Hippocampal formation (tissue), 2 donors: ENCODE measurements around the gene ASAP2.

Experiments
- DNase-seq, 2 donors: peaks; one replicate each; lab custom pipeline; 2025; lab: John Stamatoyannopoulos, UW

The ASAP2 gene

DNA sequence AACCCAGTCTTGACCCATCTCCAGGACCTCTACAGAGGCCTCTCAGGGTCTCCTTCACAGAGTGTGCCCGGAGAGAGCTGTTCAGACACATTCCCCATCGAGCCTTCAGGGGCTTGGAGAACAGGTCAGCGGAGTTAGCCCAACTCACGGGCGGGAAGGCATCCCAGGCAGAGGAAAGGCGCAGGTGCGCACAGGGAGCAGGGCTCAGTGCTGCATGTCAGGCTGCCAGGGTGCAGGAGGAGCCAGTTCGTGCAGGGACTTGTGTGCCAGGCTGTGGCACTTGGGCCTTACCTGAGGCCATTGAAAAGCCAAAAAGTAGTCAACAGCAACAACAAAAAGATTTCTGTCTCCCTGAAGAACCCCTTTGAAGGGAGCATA, 112.7 kb downstream of the ASAP2 start:
- no peak for DNase-seq

DNA sequence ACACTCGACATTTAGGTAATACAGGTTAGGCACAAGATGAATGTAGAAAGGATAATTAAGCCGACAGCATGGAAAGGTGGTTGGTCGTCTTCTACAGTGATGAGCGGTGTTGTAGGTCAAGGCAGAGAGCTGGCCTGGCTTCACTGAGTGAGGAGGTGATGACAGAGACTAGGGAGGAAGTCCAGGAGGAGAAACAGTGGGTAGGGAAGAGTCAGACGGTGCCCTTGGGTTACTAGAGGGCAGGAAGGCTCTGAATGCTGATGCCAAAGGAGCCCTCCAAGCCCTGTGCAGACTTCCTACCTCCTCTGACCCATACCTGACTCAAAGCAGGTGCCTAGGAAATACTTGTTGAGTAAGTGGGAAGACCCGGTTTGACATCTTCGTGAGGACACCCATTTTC, 116.0 kb downstream of the ASAP2 start:
- no peak for DNase-seq

DNA sequence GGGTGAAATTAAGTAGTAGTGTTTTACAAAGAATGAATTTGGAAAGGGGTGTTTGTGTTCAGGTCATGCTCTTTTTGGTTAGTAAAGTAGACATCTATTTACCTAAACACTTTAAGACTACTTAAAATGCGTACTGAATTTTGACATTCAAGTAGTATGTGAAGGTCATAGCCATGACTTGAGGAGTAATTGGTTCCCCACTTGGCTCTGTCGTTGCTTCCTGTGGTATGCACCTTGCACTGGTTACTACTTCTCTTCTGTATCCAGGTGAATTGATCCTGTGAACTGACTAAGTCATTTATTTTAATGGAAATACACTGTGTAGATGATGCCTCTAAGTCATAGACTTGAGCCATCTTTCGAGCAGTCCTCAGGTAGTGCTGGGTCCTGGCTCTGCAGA, 118.8 kb downstream of the ASAP2 start:
- DNase-seq: no peak

DNA sequence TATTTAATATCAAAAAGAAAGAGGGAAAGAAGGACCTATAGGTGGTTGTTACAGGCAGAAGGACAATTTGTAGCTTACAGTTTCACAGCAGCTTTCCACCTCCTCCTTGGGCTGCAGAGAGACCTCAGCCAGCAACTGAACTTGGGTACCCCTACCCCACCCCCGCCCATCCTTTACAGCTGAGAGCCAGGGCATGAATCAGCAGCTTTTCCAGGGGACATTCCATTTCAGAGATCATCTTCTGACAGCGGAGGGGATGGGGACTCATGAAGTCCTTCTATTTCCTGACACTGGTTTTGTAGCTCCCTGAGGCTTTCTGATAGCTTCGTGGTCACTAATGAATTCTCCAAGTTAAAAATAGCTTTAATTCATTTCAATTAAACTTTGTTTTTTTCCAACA, 120.4 kb downstream of the ASAP2 start:
- no peak for DNase-seq

DNA sequence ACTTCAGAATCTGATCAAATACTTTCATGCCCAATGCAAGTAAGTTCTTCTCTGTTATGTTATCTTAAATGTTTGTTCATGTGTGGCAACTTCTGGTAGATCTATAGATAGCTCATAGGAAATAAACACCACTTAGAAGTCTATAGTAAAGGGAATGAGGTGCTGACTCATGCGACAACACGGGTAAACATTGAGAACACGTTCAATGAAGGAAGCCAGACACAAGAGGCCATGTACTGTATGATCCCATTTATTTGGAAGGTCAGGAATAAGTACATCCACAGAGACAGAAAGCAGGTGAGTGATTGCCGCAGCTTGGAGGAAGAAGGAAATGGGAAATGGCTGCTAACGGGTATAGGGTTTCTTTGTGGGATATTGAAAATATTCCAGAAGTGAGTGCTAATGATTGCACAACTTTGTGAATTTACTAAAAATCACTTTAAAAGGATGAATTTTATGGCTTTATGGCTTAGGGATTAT, 121.3 kb downstream of the ASAP2 start:
- DNase-seq: no peak

DNA sequence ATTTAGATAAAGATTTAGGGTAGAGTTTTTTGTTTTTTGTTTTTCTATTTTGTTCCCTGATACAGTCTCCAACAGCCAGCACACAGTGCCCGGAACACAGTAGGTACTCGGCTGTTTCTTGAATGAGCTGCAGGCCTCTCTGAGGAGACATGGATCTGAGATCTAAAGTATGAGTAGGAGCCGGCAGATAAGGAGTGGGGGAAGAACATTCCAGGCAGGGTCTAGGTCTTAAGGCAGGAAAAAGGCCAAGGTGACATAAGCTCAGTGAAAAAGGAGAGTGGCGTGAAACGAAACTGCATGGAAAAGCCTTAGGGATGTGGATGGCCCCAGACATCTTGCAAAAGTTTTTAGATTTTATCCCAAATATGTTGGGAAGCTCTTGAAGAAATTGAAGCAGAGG, 122.3 kb downstream of the ASAP2 start:
- DNase-seq: no peak

DNA sequence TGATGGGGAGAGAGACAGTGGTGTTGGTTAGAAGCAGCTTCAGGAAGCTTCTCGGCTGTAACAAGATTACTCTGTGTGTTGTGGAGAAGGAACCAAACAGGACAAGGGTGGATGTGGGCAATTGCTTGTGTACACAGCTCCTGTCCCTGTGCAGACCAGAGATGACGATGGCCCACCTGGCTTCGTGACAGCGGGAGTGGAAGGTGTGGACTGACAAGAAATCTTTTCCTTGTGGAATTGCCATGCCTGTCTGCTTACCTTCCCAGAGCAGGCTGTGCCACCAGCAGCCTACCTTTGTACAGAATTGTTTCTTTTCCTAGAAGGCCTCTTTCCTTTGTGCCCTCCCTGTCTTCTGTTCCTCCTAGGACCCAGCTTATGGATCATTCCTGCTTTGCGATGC, 122.9 kb downstream of the ASAP2 start:
- DNase-seq: no peak

DNA sequence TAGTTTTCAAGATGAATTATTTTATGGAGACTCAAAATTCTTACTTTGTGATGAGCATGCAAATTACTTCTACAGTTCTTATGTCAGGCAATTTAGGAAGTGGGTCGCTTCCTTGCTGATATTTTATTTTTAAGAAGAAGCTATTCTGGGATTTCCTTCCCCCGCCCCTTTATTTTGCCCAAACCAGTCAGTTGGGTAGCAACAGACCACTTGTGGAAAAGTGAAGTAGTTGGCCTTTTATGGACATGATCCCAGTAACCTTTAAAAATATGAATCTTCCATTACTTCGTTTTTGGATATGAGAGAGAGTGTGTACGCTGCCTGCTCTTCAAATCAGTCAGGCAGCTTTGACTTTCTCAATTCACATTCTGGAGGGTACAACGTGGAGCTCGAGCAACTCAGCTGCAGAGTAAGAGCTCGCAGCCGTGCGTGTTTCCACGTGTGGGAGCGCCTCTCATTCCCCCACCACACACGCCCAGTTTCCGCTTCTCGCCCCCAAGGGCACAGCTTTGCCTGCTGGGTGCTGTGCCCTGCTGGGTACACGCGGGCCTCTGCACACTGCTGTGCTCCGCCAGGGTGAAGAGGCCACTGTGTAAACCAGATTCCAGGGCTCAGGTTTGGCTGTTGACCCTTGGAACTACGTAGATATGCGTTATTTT, 124.1 kb downstream of the ASAP2 start:
- DNase-seq: no peak

DNA sequence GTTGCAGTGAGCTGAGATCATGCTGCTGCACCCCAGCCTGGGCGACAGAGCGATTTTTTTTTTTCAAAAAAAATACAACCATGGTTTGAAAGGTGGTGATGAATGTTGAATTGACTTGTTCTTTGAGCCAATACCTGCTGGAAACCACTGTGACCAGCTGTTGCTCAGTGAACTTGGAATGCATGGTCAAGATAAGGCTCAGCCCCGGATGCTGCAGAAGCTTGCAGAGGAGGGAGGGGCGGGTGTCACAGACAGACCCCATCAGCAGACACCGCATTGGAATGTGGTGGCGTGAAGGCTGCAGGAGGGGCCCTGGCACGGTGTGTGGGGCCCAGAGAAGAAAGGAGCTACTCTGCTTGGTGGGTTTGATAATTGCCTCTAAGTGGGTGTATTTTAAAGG, 125.1 kb downstream of the ASAP2 start:
- no peak for DNase-seq

DNA sequence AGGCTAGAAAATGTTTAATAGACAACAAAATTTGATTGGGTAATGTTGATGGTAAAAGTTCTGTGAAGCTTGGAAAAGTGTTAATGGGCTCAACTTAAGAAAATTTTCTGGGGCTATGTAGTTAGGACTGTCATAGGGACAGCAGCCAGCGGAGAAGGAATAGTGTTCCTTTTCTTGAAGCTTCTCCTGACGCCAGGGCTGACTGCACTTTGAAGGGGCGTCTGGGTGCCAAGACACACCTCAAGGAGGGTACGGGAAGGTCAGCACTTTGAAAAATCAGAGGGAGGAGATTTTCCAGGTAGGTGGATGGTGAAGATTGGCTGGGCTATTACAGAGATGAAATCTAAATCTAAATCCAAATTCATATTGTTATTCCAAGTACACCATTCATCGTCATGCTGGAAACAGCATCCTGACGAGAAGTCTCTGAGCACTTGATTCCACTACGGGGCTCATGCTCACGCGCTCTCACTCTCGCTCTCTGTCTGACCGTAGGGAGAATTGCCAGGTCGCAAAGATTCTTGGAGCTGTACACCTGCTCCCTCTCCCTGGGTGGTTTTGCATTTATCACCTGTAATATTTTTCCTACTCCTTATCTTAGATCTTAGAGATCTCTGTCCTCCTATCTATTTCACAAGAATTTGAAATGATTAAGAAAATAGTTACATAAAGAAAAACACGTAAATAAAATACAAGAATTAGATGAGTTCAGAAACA, 125.7 kb downstream of the ASAP2 start:
- no peak for DNase-seq

DNA sequence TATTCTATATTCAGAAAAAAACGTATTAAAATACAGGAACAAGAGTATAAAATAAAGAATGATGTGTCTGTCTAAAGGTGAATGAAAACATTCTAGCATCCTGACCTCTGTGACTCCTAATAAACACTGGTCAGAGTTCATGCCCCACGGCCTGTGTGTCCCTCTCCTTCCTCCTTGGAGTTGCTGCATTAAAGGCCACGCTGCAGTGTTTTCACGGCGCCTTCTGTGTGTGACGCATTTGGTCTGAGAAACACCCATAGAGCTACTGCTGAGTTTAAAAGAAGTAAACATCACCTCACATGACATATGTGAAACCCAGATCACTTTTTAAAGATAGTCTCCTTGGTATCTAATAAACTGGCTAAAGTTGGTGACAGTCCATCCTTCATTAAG, 126.2 kb downstream of the ASAP2 start:
- DNase-seq: no peak

DNA sequence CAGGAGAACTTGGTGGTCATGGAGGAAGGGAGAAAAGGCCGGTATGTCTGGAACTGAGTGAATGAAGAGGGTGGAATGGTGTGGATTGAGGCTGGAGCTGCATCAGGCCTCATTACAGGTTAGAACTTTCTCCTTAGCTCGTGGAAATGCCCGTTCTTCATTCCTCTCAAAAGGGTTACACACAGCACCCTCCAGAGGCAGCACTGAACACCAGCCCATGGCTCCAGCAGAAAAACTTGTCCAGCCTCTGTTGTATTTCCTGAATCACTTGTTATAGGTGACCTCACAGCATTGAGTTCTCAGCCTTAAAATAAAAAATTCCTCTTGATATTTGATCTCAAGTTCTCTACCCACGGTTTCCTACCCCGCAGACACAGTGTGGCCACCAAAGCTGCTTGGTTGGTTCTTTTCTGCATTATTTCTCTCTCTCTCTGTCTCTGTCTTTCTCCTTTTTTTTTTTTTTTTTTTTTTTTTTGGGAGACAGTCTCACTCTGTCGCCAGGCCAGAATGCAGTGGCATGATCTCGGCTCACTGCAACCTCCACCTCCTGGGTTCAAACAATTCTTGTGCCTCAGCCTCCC, 127.1 kb downstream of the ASAP2 start:
- DNase-seq: peak; percentile 25 to 46

DNA sequence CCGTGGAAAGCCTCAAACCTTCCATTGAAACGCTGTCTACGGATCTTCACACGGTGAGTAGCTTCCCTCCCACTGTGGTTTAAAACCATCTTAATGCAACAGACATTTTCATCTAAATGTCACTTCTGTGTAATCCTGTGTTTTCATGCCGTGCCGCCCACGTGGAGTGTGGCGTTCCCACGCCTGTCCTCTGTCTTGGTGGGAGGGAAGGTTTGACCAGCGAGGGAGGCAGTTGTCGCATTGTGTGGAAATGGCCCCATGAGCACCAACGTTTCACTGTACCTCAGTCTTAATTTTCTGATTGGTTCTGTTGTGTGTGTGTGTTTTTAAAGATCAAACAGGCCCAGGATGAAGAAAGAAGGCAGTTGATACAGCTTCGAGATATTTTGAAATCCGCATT, 128.1 kb downstream of the ASAP2 start:
- no peak for DNase-seq

DNA sequence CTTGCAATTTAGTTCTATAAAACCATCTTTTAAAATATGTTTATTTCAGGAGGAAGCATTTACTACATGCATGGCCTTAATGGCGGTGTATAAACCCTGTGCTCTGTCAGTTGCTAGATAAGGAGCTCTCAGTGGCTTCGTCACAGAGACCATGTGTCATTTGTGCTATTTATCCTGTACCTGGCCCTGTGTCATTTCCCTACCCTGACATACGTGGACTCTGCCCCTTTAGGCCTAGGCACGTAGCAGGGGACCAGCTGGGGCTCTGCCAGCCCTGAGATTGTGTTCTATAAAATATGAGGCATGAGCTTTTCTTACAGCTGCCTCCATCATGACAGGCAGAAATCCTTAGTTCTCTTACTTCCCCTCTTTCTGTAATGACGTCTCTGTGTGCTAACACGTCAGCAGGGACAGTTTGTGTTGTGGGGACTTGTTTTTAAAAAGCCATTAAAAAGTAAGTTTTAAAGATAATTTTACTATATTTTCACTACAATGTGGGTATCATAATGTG, 128.8 kb downstream of the ASAP2 start:
- DNase-seq: no peak

DNA sequence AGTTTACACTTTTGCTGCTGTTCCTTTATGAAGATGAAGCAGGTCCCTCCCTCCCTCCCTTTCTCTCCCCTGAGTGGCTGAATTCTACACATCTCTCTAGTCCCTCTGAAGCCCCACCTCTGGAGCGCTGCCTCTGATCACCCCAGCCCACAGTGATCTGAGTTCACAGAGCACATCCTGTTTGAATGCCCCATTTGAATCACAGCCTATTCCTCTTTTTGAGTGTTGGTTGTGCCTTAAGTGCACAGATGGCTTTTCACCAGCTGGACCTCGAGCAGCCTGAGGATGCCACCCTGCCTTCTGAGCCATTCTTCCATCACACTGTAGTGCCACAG, 129.6 kb downstream of the ASAP2 start:
- DNase-seq: no peak

DNA sequence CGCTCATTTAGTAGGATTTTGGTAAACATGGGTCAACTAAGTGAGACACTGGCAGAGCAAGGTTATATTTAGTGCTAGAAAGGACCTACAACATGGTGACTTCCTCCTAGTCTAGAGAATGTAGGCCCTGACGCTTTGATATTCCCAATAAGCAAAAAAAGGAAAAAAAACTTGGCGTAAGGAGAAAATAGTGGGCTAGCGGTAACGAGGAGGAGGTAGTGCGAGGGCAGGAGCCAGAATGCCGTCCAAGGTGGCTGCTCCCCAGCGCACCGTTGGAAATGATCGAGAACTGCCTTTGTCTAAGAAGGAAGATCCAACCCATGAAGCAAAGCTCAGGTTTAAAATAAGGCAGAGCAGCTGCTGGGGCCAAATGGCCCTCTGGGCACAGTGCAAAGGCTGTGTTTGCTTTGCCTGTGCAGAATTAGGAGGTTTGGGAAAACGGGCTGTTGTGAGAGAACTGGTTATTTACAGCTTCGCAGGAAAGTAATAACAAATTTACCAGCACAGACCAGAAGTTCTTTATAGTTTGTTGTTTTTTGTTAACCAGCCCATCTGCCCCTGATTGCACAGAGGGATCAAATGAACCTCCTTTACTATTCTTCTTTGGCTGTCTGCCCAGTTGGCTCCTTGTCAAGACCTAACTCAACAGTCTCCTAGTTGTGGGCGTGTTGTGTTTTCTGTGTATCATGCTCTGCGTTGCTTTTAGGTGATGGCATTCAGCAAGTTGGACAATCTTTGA, 130.1 kb downstream of the ASAP2 start:
- no peak for DNase-seq

DNA sequence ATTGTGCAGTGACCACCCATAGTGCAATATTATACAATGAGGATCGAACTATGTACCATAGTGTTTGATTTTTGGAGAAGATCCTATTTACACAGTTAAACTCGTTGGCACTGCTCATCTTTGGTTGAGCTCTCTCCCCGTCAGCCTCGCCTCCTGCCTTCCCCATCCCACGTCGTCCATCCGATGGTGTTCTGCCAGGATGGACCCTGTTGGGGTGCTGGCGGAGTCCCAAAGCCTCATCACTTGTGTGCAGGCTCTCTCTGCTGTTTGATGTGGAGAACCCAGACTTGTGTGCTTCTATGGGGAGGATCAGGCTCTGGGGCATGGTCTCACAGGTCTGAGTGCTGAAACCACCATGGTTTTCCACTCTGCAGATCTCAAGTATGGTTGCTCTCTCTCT, 131.3 kb downstream of the ASAP2 start:
- DNase-seq: no peak

DNA sequence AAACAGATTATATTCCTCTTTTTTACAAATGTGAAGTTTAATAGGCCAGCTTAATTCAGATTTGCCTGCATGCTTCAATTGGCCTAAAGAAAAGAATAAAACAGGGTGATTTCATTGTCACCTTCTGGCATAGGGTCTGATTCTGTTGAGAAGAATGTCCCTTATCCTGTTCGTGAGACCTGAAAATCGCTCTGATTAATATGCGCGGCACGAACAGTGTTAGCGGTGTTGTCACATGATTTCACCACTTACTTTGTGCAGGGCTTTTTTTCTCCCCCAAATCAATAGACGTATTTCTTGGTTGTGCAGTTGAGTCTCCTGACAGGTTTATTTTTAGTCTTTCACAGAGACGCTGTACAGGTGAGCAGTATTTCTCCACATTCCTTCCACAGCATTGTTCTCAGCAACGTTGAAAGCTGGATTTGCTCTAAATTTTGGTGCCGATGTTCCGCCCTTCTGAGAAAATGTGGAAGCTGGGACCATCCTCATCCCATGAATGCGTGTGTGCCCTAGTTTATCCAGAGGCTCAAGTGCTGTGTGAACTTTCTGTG, 134.8 kb downstream of the ASAP2 start:
- no peak for DNase-seq

DNA sequence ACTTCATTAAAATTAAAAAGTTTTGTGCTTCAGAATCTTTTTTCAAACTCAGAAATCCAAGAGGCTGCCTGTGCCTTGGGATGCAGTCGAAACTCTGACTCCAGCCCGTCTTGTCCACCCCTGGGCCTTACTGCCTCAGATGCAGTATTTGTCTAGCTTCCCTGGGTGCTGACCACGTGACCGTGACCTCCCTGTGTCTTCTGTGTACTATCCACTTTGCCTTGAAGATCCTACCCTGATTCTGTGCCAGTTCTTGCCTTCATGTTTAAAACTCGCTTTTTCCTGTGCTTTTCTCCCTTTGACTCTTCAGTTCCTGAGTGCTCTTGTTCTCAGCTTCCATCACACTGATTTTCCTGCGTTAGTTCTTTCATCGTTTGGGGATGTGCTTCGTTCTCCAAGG, 136.0 kb downstream of the ASAP2 start:
- DNase-seq: no peak

DNA sequence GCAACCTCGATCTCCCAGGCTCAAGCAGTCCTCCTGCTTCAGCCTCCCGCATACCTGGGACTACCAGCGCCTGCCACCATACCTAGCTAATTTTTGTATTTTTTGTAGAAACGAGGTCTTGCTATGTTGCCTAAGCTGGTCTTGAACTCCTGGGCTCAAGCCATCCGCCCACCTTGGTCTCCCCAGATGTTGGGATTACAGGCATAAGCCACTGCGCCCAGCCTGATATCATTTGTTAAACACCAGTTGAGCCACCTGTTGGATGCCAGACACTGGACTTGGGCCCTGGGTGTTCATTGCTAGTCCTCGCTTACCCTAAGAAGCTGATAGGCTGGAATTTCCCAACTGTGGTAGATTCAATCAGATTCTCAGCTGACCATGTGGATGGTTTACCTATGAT, 136.9 kb downstream of the ASAP2 start:
- no peak for DNase-seq

DNA sequence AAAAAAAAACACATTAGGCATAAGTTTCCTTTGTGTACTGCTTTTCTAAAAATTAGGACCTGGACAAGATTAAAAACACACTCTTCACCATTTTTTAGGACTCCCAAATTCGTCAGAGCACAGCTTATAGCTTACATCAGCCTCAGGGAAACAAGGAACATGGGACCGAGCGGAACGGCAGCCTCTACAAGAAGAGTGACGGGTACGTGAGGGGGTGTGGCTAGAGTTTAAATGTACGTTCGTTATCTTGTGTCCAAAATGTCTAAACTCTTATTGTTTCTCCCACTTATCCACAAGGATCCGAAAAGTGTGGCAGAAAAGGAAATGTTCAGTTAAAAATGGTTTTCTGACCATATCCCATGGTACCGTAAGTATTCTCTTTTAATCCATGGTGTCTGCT, 137.8 kb downstream of the ASAP2 start:
- DNase-seq: no peak

DNA sequence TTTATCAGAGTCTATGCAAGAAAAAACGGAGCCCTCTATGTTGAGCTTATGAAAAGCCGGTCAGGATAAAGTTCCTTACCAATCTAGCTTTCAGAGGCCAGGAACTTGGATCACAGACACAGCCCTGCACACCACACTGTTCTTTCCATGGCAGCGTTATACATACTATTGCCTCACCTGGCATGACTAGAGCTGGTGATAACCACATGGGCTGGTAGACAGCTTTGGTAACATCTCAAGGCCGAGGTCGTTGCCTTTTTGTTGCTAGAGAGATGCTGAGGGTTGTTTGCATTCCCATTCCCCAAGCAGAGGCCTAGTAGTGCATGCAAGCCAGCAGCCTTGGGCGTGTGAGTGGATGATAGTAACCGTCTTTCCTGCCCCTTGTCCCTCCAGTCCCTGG, 138.7 kb downstream of the ASAP2 start:
- DNase-seq: no peak
